HepG2 (cell line): ENCODE measurements around the gene CTNNA2. TPM values are rescaled to one million over a fixed set of nuclear protein-coding genes. Genes with fewer than 3 reads are reported as not detected.

ENCODE experiments used
- ATAC-seq: fragments of 200-7000 bp; cut with Tn5 transposase; 3 replicates; pipeline ENCODE4 v1.9.1; 2020; ENCODE audit warnings: mild to moderate bottlenecking, moderate library complexity
- BruUV-seq: library from RNA; stranded (reverse); fragments of 400-500 nt; replicated peaks from 2 replicates; lab custom pipeline; 2021; lab: Mats Ljungman, UMichigan
- CTCF ChIA-PET: fragments of 300-600 bp; formaldehyde crosslinking; extraction: SDS; loops from one replicate; lab custom pipeline; 2021; ENCODE audit warnings: low total read pairs, inconsistent platforms, low intra/inter-chr PET ratio; lab: Yijun Ruan, JAX
- POLR2A ChIA-PET: fragments of 350-600 bp; sonication (Branson Sonifier 250); formaldehyde crosslinking; loops from one replicate; lab custom pipeline; 2020; ENCODE audit warnings: antibody characterized with exemption, inconsistent platforms; lab: Yijun Ruan, JAX
- DNase-seq: peaks from one replicate; pipeline ENCODE4 v3.0.0-alpha.2; 2015; ENCODE audit warnings: low spot score
- FAIRE-seq: peaks from 3 replicates; lab custom pipeline; 2011; peaks lifted over from hg19 to GRCh38; lab: Jason Lieb, UNC
- H2AFZ ChIP-seq: one replicate; pipeline ENCODE4 v1.6.1; 2011; ENCODE audit warnings: low read length, inconsistent platforms
- H3K27ac ChIP-seq: fragments of 300-600 bp; 3 replicates; pipeline ENCODE4 v1.8.0; 2011; ENCODE audit warnings: mixed run types, mild to moderate bottlenecking, mixed read lengths, low read length, inconsistent platforms; ENCODE audit not compliant: insufficient read depth; ENCODE audit errors: extremely low read length
- H3K27me3 ChIP-seq, 2 experiments: fragments of 200-600 bp in 1 of 2; 2 replicates in 1 of 2; 3 replicates in 1 of 2; pipeline versions ENCODE4 v1.6.0 to v1.8.0; 2011; ENCODE audit warnings: low read length in 2 of 2, mild to moderate bottlenecking in 2 of 2, moderate library complexity in 2 of 2, inconsistent platforms in 1 of 2; ENCODE audit not compliant: insufficient read depth in 2 of 2, control insufficient read depth in 1 of 2
- H3K36me3 ChIP-seq, 2 experiments: fragments of 200-600 bp in 1 of 2; replicated peaks in 1 of 2; 2 replicates in 1 of 2; 3 replicates in 1 of 2; pipeline versions ENCODE4 v1.5.1 to v1.8.0; 2011; ENCODE audit warnings: low read length in 2 of 2, inconsistent platforms in 1 of 2; ENCODE audit not compliant: insufficient read depth in 2 of 2, control insufficient read depth in 1 of 2
- H3K4me1 ChIP-seq: 2 replicates; pipeline ENCODE4 v1.5.1; 2012; ENCODE audit warnings: low read length, inconsistent platforms; ENCODE audit not compliant: insufficient read depth
- H3K4me2 ChIP-seq: 2 replicates; pipeline ENCODE4 v1.6.0; 2011; ENCODE audit warnings: low read depth, low read length, inconsistent platforms
- H3K4me3 ChIP-seq, 3 experiments: fragments of 200-600 bp in 1 of 3; sonication (generic), shearing (Covaris generic) in 1 of 3; replicated peaks in 1 of 3; 2 replicates each; pipeline ENCODE4 v1.5.1; 2011 to 2016; ENCODE audit warnings: low read length in 3 of 3, inconsistent platforms in 2 of 3, low read depth in 2 of 3, mild to moderate bottlenecking in 2 of 3, control low read depth in 1 of 3, mixed read lengths in 1 of 3; ENCODE audit not compliant: insufficient read depth in 1 of 3
- H3K79me2 ChIP-seq: one replicate; pipeline ENCODE4 v1.6.1; 2011; ENCODE audit warnings: low read length, inconsistent platforms; ENCODE audit not compliant: insufficient read depth
- H3K9ac ChIP-seq: 2 replicates; pipeline ENCODE4 v1.6.0; 2011; ENCODE audit warnings: mild to moderate bottlenecking, low read depth, low read length, inconsistent platforms; ENCODE audit not compliant: insufficient read depth
- H3K9me3 ChIP-seq: 2 replicates; pipeline ENCODE4 v1.5.1; 2012; ENCODE audit warnings: mild to moderate bottlenecking, low read length
- H4K20me1 ChIP-seq: 2 replicates; pipeline ENCODE4 v1.6.0; 2011; ENCODE audit warnings: inconsistent platforms, mild to moderate bottlenecking, low read length, moderate library complexity; ENCODE audit not compliant: insufficient read depth
- ARNTL ChIP-seq: sonication (generic); formaldehyde crosslinking; IDR thresholded peaks from 2 replicates; pipeline ENCODE4 v1.4.0; 2020; ENCODE audit warnings: mild to moderate bottlenecking, missing genetic modification reagents
- MEIS2 ChIP-seq: sonication (generic); formaldehyde crosslinking; IDR thresholded peaks from 2 replicates; pipeline ENCODE4 v1.9.0; 2021; ENCODE audit warnings: mild to moderate bottlenecking, missing genetic modification reagents
- MXD1 ChIP-seq: sonication (generic); formaldehyde crosslinking; IDR thresholded peaks from 2 replicates; pipeline ENCODE4 v1.4.0; 2020; ENCODE audit warnings: mild to moderate bottlenecking, missing genetic modification reagents
- SMARCE1 ChIP-seq: fragments of 450-650 bp; IDR thresholded peaks from 2 replicates; pipeline ENCODE4 v1.6.1; 2017; ENCODE audit warnings: borderline replicate concordance
- ZBTB44 ChIP-seq: sonication (generic); formaldehyde crosslinking; IDR thresholded peaks from 2 replicates; pipeline ENCODE4 v1.4.0; 2020; ENCODE audit warnings: missing genetic modification reagents
- ZNF101 ChIP-seq: sonication (generic); formaldehyde crosslinking; IDR thresholded peaks from 2 replicates; pipeline ENCODE4 v1.4.0; 2020; ENCODE audit warnings: mild to moderate bottlenecking, low read depth, missing genetic modification reagents, borderline replicate concordance
- ZNF207 ChIP-seq: fragments of 450-650 bp; IDR thresholded peaks from 2 replicates; pipeline ENCODE4 v1.6.1; 2016; ENCODE audit warnings: antibody characterized with exemption, borderline replicate concordance
- ZNF468 ChIP-seq: sonication (generic); formaldehyde crosslinking; IDR thresholded peaks from 2 replicates; pipeline ENCODE4 v1.8.0; 2022; ENCODE audit warnings: mild to moderate bottlenecking, moderate library complexity, missing genetic modification reagents
- ZNF839 ChIP-seq: sonication (generic); formaldehyde crosslinking; IDR thresholded peaks from 2 replicates; pipeline ENCODE4 v1.4.0; 2020; ENCODE audit warnings: missing genetic modification reagents, mild to moderate bottlenecking, borderline replicate concordance
- WGBS: methylation state at CpG from one replicate; pipeline ENCODE4 v1.1.6; 2017; ENCODE audit warnings: low lambda C conversion rate; 5-methylcytosine and 5-hydroxymethylcytosine counted together
- in situ Hi-C: cut with HindIII; loops from 2 replicates; pipeline ENCODE4 v1.10.0; 2017; ENCODE audit warnings: low pct_unique_long_range_greater_than_20kb; ENCODE audit not compliant: extremely low pct_ligation_motif_present
- intact Hi-C: fragments of 100-400 bp; cut with micrococcal nuclease; formaldehyde crosslinking; loops from one replicate; pipeline ENCODE4 v1.10.0; 2022; ENCODE audit not compliant: unreplicated experiment
- polyA plus RNA-seq, 8 experiments: library from polyadenylated mRNA; depleted of rRNA in 3 of 8; stranded (reverse) in 7 of 8; unstranded in 1 of 8; fragments of >200 nt; fragmentation: Illumina TruSeq in 4 of 8; extraction: Trizol in 4 of 8; gene quantifications; 2 replicates each; pipeline versions ENCODE4 v1.2.1 to v1.2.3, GENCODE V29; 2011 to 2016; ENCODE audit warnings: low read depth in 4 of 8, missing spikeins in 1 of 8, mixed read lengths in 1 of 8; ENCODE audit not compliant: insufficient read depth in 1 of 8
- total RNA-seq, 5 experiments: library from RNA; depleted of rRNA; stranded (reverse); fragments of >200 nt; fragmentation: Illumina TruSeq; extraction: Trizol; gene quantifications; 2 replicates each; pipeline ENCODE4 v1.2.3, GENCODE V29; 2016; ENCODE audit warnings: low read depth in 1 of 5

Gene CTNNA2
- total and polyA plus RNA-seq, 2 of the 13 experiments (the other 11 are each of a cell fraction or from before 2014, with no cell fraction given), result not detected

- Histone ChIP-seq H3K27me3 (no peaks in the 10 kb centered on the region), H3K4me2 (no peak overlapping the region), H3K9ac (no peak overlapping the region), H3K4me3 (no peak overlapping the region), H2AFZ (no peak overlapping the region), H3K9me3 (no peaks in the 10 kb centered on the region), H3K4me1 (no peaks in the 10 kb centered on the region), H3K79me2 (no peaks in the 10 kb centered on the region), H4K20me1 (no peaks in the 10 kb centered on the region), H3K27ac (no peak overlapping the region), H3K36me3 (no peaks in the 10 kb centered on the region)
- intact Hi-C loops (no loop called here), in situ Hi-C loops (no loop called here)
- WGBS, result 10% methylated on average over 5 of the region's 5 CpGs
- no peak for ATAC-seq
- CTCF ChIA-PET, result no interaction called here
- no peak for FAIRE-seq
- DNase-seq, result no peak
- POLR2A ChIA-PET, result no interaction called here
- TF ChIP-seq ZNF207 (no peak), ZNF468 (CRISPR knock-in tag) (no peak), MXD1 (no peak), ZNF839 (CRISPR knock-in tag) (no peak), ZNF101 (CRISPR knock-in tag) (no peak), MEIS2 (CRISPR knock-in tag) (no peak), ZBTB44 (no peak), ARNTL (CRISPR knock-in tag) (no peak), SMARCE1 (no peak)
- no TSS peak for BruUV-seq
These were observed 468.0 kb downstream of the CTNNA2 start for GRCh38 chr2:79980816-79981215.
